ENCODE results near the gene HEPH. TPM values are rescaled to one million over a fixed set of nuclear protein-coding genes. Genes with fewer than 3 reads are reported as not detected.

Gene HEPH
- total RNA-seq, 4 donors from 2014 or later: 9.1 to 131 (median 28.6) TPM

DNA sequence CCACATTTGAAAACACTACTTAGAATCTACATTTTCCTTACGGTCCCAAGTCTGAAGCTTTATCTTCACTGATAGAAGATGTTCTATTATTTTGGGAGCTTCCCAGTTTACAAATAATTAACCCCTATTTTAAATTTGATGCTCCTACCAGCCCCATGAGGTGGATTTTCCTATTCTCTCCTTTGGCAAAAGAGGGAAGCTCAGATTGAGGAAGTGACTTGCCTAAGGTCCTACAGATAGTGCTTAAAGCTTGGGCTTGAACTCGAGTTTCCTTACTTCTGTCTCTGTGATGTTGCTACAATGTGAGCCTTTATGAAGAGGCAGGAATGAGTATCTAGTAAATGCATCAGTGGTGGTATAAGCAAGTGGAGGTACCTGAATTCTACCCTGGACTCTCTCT, 27.5 kb downstream of the HEPH start:
- TF ChIP-seq POLR2A (IDR thresholded peaks at IDR 0.05) (no peak), CTCF (IDR thresholded peaks at IDR 0.05) (no peak)
- Histone ChIP-seq H3K9me3 (no peaks in the 10 kb centered on the region), H3K27ac (no peak overlapping the region), H3K36me3 (no peaks in the 10 kb centered on the region), H3K4me3 (no peak overlapping the region), H3K27me3 (no peaks in the 10 kb centered on the region), H3K4me1 (no peaks in the 10 kb centered on the region)
- intact Hi-C loops (cut with DNase I; ENCODE audit: low total_unique reads): no loop called here
- no peak for DNase-seq

GRCh38 chrX:66193821-66194220, 29.8 kb downstream of the HEPH start:
- Histone ChIP-seq H3K36me3 (no peaks in the 10 kb centered on the region), H3K27me3 (no peaks in the 10 kb centered on the region), H3K27ac (no peak overlapping the region), H3K4me1 (no peaks in the 10 kb centered on the region), H3K9me3 (no peaks in the 10 kb centered on the region), H3K4me3 (no peak overlapping the region)
- intact Hi-C loops (cut with DNase I; ENCODE audit: low total_unique reads): no loop called here
- TF ChIP-seq CTCF (IDR thresholded peaks at IDR 0.05) (no peak), POLR2A (IDR thresholded peaks at IDR 0.05) (no peak)
- no peak for DNase-seq

- no peaks in the 10 kb centered on the region for H3K9me3 ChIP-seq
- no peaks in the 10 kb centered on the region for H3K27me3 ChIP-seq
- intact Hi-C loops (cut with DNase I; ENCODE audit: low total_unique reads): no loop called here
- H3K4me1 ChIP-seq: no peaks in the 10 kb centered on the region
- DNase-seq: no peak
- TF ChIP-seq POLR2A (IDR thresholded peaks at IDR 0.05) (no peak), CTCF (IDR thresholded peaks at IDR 0.05) (no peak)
- H3K4me3 ChIP-seq: no peak overlapping the region
- H3K27ac ChIP-seq: no peak overlapping the region
- H3K36me3 ChIP-seq: no peaks in the 10 kb centered on the region
Measured at GRCh38 chrX:66200050-66200664, 36.1 kb downstream of the HEPH start.

GRCh38 chrX:66200855-66201795, 37.1 kb downstream of the HEPH start:
- DNase-seq: no peak
- TF ChIP-seq POLR2A (IDR thresholded peaks at IDR 0.05): no peak
- peak in 1 of 4 experiments; percentile 13 for TF ChIP-seq CTCF (IDR thresholded peaks at IDR 0.05)
- H3K4me3 ChIP-seq: no peak overlapping the region
- H3K36me3 ChIP-seq: no peaks in the 10 kb centered on the region
- H3K27me3 ChIP-seq: no peaks in the 10 kb centered on the region
- no peaks in the 10 kb centered on the region for H3K4me1 ChIP-seq
- no peaks in the 10 kb centered on the region for H3K9me3 ChIP-seq
- intact Hi-C loops (cut with DNase I; ENCODE audit: low total_unique reads): no loop called here
- no peak overlapping the region for H3K27ac ChIP-seq

DNA sequence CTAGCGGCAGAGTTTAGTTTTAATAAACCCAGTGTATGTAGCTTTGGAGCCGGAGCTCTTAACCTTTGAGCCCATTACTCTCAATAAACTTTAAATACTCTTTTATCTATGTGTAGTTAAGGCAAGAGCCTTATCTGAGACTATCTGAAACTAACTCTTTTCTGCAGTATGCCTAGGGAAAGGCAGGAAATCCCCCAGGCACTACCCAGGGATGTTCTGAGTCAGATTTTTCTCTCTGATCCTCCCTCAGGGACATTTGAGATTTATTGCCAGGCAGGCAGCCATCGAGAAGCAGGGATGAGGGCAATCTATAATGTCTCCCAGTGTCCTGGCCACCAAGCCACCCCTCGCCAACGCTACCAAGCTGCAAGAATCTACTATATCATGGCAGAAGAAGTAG, 39.1 kb downstream of the HEPH start:
- H3K9me3 ChIP-seq: no peaks in the 10 kb centered on the region
- intact Hi-C loops (cut with DNase I; ENCODE audit: low total_unique reads): no loop called here
- H3K36me3 ChIP-seq: no peaks in the 10 kb centered on the region
- no peak for DNase-seq
- H3K4me1 ChIP-seq: no peaks in the 10 kb centered on the region
- H3K27me3 ChIP-seq: no peaks in the 10 kb centered on the region
- no peak overlapping the region for H3K4me3 ChIP-seq
- H3K27ac ChIP-seq: no peak overlapping the region
- TF ChIP-seq CTCF (IDR thresholded peaks at IDR 0.05) (no peak), POLR2A (IDR thresholded peaks at IDR 0.05) (no peak)

Data from uterus (tissue), 4 donors.